Measurements from ENCODE around the gene LTO1. TPM values are rescaled to one million over a fixed set of nuclear protein-coding genes. Genes with fewer than 3 reads are reported as not detected.

LTO1 gene, protein sequence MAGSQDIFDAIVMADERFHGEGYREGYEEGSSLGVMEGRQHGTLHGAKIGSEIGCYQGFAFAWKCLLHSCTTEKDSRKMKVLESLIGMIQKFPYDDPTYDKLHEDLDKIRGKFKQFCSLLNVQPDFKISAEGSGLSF
- polyA plus RNA-seq (ENCODE audit: insufficient read length in 10 of 10): 10 to 100 TPM; 12.9 to 25.0 (median 16.6) TPM
- long read RNA-seq, donor 1, partial matches to known transcripts: 0 of 4 reads
- long read RNA-seq, donor 1, other reads (novel, unspliced or antisense): 0 of 4 reads
- long read RNA-seq, donor 2, partial matches to known transcripts: 0 of 1 reads
- long read RNA-seq, donor 2, other reads (novel, unspliced or antisense): 0 of 1 reads
- long read RNA-seq, donor 3: 0 reads
- long read RNA-seq, donor 4, partial matches to known transcripts: 0 of 2 reads
- long read RNA-seq, donor 4, other reads (novel, unspliced or antisense): 0 of 2 reads
- long read RNA-seq, donor 5, partial matches to known transcripts: 0 of 3 reads
- long read RNA-seq, donor 5, other reads (novel, unspliced or antisense): 0 of 3 reads
- long read RNA-seq, donor 6, partial matches to known transcripts: 0 of 2 reads
- long read RNA-seq, donor 6, other reads (novel, unspliced or antisense): 0 of 2 reads
- long read RNA-seq, donor 7, partial matches to known transcripts: 0 of 1 reads
- long read RNA-seq, donor 7, other reads (novel, unspliced or antisense): 0 of 1 reads
- long read RNA-seq, donor 8, partial matches to known transcripts: 0 of 3 reads
- long read RNA-seq, donor 8, other reads (novel, unspliced or antisense): 0 of 3 reads
- long read RNA-seq, donor 9: 0 reads

GRCh38 chr11:69674886-69675714 is at the start of gene LTO1:
TSS of gene LTO1 (minus strand) at chr11:69675353. CDS start at chr11:69675239, 114 bp downstream.
- DNase-seq: peak; percentile 94 to 98 (median 98)

DNA sequence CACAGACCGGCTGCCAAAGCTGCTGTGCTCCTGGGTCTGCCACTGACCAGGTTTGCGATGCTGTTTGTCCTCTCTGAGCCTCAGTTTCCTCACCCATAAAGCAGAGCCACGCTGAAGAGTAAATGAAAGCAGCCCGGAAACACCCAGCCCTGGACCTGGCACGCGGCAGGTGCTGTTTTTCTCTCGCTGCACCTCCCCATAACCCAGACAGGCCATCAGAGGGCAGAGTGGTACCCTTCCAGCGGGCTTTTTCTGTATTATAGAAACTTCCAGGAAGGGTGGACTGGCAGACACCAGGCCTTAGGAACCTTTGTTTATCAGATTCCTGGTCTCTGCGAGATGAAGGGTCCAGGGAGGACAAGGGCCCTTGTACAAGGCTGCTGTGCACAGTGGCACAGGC is 46.6 kb upstream of the LTO1 start:
- no peak for DNase-seq

GRCh38 chr11:69721106-69721505 is 46.0 kb upstream of the LTO1 start:
- DNase-seq: no peak

GRCh38 chr11:69718912-69719311 is 43.8 kb upstream of the LTO1 start:
- no peak for DNase-seq

DNA sequence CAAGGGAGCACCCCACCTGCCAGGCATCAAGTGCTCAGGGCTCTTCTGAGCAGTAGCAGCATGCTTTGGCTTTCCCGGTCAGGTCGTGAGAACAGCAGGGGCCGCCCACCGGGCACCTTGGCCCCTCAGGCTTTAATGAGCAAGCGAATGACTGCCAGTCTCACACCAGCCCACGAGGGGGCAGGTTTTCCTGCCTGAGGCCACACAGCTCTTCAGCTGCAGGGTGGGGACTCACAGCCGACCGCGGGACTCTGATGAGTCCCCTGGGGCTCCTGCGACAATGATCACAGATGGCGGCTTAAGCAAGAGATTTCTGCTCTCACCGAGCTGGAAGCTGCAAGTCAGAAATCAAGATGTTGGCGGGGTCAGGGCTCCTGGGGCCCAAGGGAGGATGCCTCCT is 43.0 kb upstream of the LTO1 start:
- peak in 1 of 3 donors; percentile 50 for DNase-seq

DNA sequence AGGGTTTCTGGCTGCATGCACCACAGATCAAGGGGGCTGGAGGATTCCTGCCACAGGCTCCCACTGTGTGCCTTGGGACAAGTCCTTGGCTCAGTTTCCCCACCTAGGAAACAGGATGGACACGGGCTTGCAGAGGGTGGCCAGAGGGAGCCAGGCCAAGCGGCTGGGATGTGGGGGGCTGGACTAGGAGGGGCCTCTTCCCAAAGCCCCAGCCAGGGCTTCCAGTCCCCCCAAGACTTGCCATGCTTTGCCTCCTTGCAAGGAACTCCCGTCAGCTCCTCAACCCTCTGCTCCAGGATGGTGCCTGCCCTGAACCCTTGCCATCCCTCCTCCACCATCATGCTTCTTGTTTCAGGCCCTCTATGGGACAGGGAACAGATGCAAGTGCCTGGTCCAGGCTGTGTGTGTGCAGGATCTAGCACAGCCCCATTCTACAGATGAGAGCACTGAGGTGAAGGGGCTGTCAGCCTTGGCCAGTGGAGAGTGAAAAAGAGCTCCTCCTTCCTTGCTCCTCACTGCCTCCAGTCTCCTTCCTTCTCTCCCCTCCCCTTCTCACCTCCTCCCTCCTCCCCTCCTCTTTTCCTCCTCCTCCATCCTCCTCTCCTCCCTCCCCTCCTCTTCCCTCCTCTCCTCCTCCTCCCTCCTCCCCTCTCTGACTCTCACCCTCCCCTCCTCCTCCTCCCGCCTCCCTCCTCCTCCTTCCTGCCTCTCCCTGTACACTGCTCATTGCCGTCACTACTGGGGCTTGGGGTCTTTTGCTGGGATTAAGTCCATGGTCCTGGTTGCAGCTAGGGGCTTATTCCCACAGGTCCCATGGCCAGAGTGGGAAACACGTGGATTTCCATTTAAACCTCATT is 42.0 kb upstream of the LTO1 start:
- DNase-seq: no peak

- DNase-seq: peak in 1 of 3 donors; percentile 39
Measured at GRCh38 chr11:69716099-69716498, 40.9 kb upstream of the LTO1 start.

DNA sequence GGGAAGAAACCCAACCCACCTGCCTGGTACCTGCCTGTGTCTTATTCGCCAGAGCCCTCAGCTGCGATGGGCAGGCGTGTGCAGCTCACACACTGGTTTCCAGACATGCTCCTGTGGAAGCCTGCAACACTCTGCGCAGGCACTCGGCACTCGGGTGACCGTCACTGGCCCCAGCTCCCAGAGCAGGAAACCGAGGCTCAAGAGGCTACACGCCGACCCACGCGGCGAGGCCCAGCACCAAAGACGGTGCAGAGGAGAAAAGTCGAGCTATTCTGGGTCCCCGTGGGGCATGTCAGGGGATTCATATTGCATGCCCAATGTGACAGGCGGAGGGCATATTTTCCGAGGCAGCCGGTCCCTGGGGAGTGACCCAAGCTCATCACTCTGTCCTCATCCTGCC is 40.3 kb upstream of the LTO1 start:
- no peak for DNase-seq

- DNase-seq: no peak
Measured at GRCh38 chr11:69711822-69712801, 37.0 kb upstream of the LTO1 start.

- no peak for DNase-seq
Measured at GRCh38 chr11:69708736-69709401, 33.7 kb upstream of the LTO1 start.

GRCh38 chr11:69707176-69707575 is 32.0 kb upstream of the LTO1 start:
- no peak for DNase-seq

DNA sequence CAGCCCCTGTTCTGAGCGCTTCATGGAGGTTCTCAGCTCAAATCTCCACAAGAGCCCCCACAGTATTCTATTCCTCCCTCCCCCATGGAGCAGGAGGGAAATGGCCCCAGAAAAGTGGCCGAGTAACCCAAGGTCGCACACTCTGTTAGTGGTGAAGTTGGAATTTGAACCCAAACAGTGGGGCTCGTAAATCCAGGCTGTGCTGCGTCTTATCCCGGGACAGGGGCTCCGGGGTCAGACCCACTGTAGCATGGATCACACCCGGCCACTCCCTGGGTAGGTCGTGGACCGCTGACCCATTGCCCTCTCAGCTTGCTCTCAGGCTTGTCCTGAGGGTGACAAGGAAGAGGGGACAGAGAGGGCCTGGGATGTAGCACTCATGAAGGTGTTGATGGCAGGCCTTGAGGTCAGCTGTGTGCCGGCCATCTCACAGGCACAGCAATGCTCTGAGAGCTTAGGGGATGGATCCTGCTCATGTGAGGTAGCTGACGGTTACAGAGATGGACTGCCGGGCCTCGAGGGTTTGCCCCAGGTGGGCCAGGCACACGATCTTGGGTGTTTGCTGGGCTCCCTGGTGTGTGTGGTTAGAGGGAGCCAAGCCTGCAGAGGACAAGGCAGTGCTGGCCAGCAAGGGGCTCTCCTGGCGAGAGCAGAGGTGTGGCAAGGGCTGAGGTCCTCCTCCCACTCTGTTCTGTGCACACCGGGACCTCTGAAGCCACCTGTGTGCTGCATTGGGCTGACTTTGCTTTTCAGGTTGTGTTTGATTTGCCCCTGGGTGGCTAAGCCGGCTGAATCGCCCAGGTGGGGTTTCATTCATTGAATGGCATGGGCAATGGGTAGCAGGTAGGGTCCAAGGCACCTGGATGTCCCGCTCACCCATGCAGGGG is 31.0 kb upstream of the LTO1 start:
- no peak for DNase-seq

GRCh38 chr11:69705351-69705811 is 30.2 kb upstream of the LTO1 start:
- DNase-seq: no peak

- DNase-seq: peak in 1 of 3 donors; percentile 71
Measured at GRCh38 chr11:69704508-69705253, 29.5 kb upstream of the LTO1 start.

DNA sequence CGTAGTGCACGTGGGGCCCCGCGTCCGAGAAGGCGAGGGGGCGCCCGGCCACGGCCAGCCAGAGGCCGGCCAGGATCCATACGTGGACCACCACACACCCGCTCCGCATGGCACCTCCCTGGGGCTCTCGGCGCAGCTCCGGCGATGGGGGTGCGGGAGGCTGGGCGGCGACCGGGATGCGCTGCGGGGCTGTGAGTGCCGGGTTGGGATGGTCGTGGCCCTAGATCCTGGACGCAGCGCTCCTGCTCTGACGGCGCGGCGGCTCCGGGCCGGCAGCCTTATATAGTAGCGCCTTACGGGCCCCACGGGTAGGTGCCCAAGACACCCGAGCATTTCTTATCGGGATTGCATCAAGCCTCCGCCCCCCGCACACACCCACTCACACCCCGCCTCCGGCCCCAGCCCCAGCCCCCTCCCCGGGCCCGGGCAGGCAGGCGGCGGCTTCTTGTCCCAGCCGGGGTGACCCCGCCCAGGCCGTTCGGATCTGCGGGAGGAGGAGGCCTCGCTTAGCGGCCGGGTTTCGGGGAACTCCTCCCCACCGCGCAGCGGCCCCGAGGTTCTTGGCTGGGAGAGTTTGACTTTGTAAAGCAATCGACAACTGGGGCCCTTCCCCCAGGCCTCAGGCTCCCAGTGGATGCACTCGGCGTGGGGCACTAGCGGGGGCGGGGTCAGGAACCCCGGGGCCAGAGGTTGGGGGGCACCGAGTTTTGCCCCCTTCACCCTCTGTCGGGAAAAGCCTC is 28.8 kb upstream of the LTO1 start, which contains the start of gene FGF19:
Gene FGF19, minus strand, starts transcription at position 255 of the 740 bp plus-strand sequence. Its CDS starts 146 bp downstream, at position 109.
- peak in 1 of 3 donors; percentile 45 for DNase-seq

- no peak for DNase-seq
Measured at GRCh38 chr11:69703453-69703767, 28.3 kb upstream of the LTO1 start.

Measured in muscle of back (tissue), 13 donors.